ENCODE results near the gene LRCH4.
A peak's percentile ranks its signal among the peaks of the same experiment; 100 is the strongest.

The LRCH4 gene

DNA sequence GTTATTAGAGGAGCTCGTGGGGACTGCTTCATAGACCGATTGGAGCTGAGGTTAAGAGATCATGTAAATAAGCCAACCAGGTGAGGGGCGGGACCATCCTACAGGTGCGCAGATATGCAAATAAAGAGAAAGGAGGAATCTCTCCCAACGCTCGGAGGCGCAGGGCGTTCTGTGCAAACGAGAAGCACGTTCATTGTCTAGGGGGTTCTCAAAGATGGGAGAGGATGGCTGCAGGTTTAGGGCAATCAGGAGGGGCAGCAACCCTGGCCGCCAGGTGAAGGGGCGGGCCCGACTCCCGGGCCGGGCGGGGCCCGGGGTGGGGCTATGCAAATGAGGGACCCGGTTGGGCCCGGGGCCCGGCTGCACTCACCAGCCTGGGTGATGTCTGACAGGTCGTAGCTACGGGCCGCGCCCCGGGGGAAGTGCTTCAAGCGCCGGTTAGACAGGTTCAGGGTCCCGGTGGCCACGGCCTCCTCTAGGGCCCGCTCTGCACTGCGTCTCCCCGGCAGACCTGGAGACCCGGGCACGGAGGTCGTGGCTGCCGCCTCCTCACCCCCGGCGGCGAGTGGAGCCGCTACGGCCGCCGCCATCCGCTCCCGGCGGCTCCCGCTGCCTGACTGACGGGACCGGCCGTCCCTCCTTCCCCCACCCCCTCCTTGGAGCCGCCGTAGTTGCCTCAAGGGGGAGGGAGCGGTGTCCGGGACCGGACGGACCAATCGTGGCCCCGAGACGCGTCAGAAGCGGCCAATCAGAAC, at the start of gene LRCH4:
Gene LRCH4, minus strand, starts transcription at position 619 of the 755 bp plus-strand sequence. Its CDS starts 29 bp downstream, at position 590.
- DNase-seq = peak; percentile 65

DNA sequence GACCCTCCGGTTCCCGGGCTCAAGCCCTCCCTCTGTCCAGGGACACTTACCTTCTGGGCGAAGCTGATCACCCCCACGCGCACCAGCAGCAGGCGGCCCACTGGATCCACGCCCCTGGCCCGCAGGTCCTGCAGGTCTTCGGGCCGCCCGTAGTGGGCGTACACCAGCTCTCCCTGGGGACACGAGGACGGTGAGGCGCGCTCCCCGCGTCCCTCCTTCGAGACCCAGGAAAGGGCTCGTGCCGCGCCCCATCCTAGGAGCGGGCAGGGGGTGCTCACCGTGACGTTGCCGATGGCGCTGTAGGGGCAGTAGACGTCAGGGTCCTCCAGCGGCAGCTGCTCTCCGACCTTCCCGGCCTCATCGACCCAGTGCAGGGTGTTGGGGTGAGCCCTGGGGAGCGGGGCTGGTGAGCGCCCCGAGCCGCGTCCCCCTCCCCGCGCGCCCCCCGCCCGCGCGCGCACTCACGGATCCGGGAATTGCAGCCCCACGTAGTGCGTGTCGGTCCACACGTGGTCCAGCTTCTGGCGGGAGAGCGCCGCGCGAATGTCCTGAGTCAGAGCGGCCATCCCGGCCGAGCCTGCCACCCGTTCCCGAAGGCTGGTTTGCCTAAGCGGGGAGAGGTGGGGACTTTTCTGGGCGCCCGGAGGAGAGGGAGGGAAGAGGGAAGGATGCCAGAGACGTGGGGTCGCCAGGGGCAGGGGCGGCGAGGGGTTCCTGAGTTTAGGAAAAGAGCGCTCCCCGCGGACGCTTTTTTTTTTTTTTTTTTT, 47.2 kb upstream of the LRCH4 start:
- DNase-seq = peak; percentile 64

- no peak for DNase-seq
Observed at GRCh38 chr7:100630066-100630465, 44.1 kb upstream of the LRCH4 start.

DNA sequence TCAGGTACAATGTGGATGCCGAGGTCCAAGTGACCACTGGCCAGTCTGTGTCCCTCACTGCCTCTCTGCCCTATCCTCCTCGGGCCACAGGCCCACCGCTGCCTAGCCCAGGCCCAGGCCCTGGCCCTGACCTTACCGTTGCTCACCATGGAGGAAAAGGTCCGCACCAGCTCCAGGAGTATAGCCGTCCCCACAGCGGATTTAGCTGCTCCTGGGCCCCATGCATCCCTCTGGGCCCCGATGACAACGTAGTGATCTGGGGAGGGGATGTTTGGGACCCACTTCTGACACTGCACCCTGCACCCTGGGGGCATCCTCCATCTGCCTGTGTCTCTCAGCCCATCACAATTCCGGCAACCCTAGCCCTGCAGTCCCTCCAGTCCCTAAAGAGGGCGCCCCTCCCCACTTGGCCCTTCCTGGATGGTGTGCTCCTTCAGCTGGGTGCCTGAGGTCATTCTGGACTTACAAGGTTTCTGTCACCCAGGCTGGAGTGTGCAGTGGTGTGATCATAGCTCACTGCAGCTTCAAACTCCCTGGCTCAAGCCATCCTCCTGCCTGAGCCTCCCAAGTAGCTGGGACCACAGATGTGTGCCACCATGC, 43.3 kb upstream of the LRCH4 start:
- peak; percentile 38 for DNase-seq

- no peak for DNase-seq
Observed at GRCh38 chr7:100627238-100627549, 41.3 kb upstream of the LRCH4 start.

- peak; percentile 94 for DNase-seq
Observed at GRCh38 chr7:100626530-100627237, 40.8 kb upstream of the LRCH4 start.

- DNase-seq = no peak
Observed at GRCh38 chr7:100626055-100626454, 40.1 kb upstream of the LRCH4 start.

DNA sequence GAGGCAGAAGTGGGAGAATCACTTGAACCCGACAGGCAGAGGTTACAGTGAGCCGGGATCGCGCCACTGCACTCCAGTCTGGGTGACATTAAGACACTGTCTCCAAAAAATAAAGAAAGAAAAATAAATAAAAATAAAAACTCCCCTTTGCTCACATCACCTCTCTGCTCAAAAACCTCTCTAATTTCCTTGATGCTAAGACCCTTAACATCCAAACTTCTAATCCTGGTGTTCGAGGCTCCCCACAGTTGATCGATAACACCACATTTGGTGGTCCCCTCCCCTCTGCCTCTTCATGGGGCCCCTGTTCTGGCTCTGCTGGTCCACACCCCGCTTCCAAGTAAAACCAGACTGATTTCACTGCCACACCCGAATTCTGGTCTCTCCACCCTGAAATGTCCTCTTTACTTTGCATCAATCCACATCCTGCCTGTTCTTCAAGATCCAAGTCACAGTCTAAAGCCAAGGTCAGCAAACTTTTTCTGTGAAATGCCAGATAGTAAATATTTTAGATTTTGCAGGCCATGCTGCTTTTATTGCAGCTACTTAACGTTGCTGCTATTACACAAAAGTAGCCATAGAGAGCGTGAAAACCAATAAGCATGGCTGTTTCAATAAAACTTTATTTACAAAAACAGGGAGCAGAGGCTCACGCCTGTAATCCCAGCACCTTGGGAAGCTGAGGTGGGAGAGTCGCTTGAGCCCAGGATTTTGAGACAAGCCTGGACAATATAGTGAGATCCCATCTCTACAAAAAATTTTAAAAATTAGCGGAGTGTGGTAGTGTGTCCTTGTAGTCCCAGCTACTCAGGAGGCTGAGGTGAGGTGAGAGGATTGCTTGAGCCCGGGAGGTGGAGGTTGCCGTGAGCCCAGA, 38.3 kb upstream of the LRCH4 start:
- no peak for DNase-seq

DNA sequence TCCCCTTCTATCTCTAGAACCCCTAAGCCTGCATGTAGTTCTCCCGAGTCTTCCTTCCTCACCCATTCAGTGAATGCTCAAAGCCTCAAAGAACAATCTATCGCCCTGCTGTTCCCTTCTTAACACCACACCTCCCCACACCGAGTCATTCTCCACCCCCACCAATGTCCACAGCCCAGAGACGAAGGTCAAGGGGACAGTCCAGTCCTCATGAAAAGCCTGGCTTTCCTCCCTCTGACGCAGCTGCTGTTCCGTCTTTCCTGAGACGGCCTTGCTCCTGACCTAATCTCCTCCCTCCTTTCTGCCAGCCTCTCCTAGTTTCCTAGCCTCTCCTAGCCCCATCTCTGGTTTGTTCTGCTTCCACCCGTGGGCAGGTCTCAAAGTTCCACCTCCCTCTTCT, 35.6 kb upstream of the LRCH4 start:
- no peak for DNase-seq

- DNase-seq = no peak
Observed at GRCh38 chr7:100620804-100621203, 34.9 kb upstream of the LRCH4 start.

DNA sequence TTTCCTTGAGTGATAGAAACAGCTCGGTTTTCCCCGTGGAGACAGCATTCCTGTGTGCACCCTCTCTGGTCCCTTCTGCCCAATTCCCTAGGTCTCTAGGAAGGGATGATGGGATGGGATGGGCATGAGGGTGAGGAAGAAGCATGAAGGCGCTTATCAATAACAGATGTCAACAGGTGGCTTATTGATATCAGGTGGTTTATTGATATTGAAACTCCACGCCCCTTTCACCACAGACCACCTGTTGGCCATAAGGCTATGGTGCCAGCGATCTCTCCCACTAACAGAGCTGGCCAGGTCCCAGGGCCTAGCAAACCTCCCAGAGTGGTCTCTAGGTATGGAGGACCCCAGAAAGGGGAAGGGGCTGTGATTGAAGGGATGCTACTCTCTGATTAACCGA, 34.3 kb upstream of the LRCH4 start:
- DNase-seq = no peak

GRCh38 chr7:100614308-100614861, 28.5 kb upstream of the LRCH4 start:
- no peak for DNase-seq

DNA sequence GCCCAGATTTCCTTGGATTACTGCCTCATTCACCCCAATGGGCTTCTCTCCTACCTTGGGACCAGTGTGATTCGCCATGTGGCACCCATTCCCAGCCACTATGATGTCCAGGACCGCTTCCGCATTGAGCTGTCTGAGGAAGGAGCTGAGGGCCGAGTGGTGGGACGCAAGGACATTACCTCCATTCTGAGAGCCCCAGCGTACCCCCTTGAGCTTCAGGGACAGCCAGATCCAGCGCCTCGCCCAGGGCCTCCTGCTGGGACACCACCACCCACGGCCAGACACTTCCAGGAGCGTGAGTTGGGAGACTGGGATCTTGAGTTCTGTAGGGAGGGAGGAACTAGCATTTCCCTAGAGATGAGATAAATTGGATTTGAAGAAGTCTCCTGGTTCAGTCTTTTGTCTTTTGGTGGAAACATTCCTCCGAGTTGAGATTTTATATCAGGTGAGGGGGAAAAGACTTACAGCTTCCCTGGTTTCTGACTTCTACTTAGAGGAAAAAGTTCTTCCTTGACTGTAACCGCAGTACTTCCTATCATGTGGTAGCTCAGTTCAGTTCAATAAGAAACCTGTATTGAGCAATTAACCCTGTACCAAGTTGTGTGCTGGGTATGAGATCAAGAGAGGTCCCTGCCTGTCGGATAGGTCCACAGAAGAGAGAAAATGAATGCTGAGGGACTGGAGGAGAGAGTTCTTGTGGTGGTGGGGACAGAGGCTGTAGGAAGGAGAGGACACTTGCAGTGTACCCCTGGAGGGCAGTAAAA, 27.7 kb upstream of the LRCH4 start:
- no peak for DNase-seq

- DNase-seq = no peak
Observed at GRCh38 chr7:100612730-100613390, 26.9 kb upstream of the LRCH4 start.

- DNase-seq = peak; percentile 98
Observed at GRCh38 chr7:100611983-100612729, 26.2 kb upstream of the LRCH4 start, which contains the start of gene MOSPD3. Gene MOSPD3, plus strand, starts transcription at chr7:100612540. Its CDS starts 252 bp downstream, at chr7:100612792.

GRCh38 chr7:100609958-100610357, 24.0 kb upstream of the LRCH4 start:
- no peak for DNase-seq

DNA sequence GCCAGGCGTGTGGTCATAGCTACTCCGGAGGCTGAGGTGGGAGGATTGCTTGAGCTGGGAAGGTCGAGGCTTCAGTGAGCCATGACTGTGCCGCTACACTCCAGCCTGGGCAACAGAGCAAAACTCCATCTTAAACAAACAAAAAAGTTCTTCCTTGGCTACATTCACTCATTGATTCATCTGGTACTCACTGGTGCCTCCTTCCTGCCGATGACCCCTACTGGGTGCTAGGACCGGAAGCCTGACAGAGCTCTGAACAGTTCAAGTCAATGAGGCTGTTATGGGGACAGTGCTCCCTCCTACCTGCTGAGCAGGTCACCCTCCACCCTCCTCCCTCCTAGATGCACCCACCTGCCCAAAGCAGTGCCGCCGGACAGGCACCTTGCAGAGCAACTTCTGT, 21.2 kb upstream of the LRCH4 start:
- no peak for DNase-seq

- DNase-seq = no peak
Observed at GRCh38 chr7:100606313-100606712, 20.4 kb upstream of the LRCH4 start.

GRCh38 chr7:100604976-100605911, 19.3 kb upstream of the LRCH4 start:
- DNase-seq = peak; percentile 39
